ENCODE results near the gene MRPL44. TPM values are rescaled to one million over a fixed set of nuclear protein-coding genes. Genes with fewer than 3 reads are reported as not detected.

MRPL44 gene
- total and polyA plus RNA-seq, 2 donors (not counting 1 experiment from before 2014, with no cell fraction given), result 8.9 to 26.7 TPM

DNA sequence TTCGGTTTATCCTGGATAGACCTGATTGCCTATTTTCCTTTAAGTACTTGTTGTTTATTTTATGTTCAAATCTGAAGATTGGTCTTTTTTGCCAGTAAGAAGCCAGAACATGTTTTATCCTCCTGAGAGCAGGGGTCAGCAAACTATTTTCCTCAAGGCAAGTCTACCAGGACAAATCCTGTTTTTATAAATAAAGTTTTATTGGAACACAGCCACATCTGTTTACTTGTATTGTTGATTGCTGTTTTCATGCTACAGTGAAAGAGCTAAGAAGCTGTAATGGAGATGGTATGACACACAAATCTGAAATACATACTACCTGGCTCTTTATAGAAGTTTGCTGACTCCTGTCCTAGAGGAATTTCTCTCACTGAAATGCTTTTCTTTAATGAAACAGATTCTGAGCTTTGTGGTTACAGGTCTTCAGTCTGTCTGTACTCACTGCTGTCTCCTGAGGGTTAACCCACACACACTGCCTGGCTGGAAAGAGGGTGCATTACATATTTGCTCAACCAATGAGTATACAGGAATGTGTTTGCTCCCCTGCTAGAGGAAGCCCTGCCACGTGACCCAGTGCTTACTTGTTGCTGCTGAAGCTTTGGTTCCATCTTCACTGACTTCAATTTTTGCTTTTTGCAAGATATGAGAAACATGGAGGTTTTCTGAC is 22.6 kb downstream of the MRPL44 start:
- CTCF ChIA-PET, result interaction anchor here (1.1 to 6.6 kb wide), 3 partner anchors 9 to 305 kb away, joined by 3 to 50 read pairs (median 3); no protein-coding TSS in a partner anchor
- no peaks in the 10 kb centered on the region for H3K79me2 ChIP-seq (ENCODE audit: control insufficient read depth, insufficient read depth, low read length)
- no peaks in the 10 kb centered on the region for H3K4me1 ChIP-seq (ENCODE audit: control insufficient read depth in 2 of 2, insufficient read depth in 2 of 2, low read length in 2 of 2)
- H3K4me1 Mint-ChIP-seq, result no peaks in the 10 kb centered on the region
- H3K9ac ChIP-seq (ENCODE audit: low read length), result no peak overlapping the region
- intact Hi-C loops (cut with micrococcal nuclease), result loop anchor here (10.0 kb wide), 1 partner anchor 375 kb away; no protein-coding TSS in a partner anchor
- no peaks in the 10 kb centered on the region for H3K36me3 ChIP-seq (replicated peaks in 1 of 2; ENCODE audit: control extremely low read depth in 1 of 2, control insufficient read depth in 1 of 2, extremely low read depth in 1 of 2, insufficient read depth in 2 of 2, low read length in 1 of 2)
- no peaks in the 10 kb centered on the region for H3K9me3 ChIP-seq (ENCODE audit: control extremely low read depth in 1 of 3, control insufficient read depth in 2 of 3, insufficient read depth in 1 of 3, low read length in 2 of 3)
- no peak overlapping the region for H3K4me3 Mint-ChIP-seq
- no peak overlapping the region for H3K4me2 ChIP-seq (replicated peaks; ENCODE audit: low read depth, low read length, poor library complexity, severe bottlenecking)
- 75% methylated on average over 2 of the region's 2 CpGs for WGBS (ENCODE audit: insufficient coverage)
- no peak overlapping the region for H3K27ac Mint-ChIP-seq
- TF ChIP-seq, protein P1, sequence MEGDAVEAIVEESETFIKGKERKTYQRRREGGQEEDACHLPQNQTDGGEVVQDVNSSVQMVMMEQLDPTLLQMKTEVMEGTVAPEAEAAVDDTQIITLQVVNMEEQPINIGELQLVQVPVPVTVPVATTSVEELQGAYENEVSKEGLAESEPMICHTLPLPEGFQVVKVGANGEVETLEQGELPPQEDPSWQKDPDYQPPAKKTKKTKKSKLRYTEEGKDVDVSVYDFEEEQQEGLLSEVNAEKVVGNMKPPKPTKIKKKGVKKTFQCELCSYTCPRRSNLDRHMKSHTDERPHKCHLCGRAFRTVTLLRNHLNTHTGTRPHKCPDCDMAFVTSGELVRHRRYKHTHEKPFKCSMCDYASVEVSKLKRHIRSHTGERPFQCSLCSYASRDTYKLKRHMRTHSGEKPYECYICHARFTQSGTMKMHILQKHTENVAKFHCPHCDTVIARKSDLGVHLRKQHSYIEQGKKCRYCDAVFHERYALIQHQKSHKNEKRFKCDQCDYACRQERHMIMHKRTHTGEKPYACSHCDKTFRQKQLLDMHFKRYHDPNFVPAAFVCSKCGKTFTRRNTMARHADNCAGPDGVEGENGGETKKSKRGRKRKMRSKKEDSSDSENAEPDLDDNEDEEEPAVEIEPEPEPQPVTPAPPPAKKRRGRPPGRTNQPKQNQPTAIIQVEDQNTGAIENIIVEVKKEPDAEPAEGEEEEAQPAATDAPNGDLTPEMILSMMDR (IDR thresholded peaks at IDR 0.05), result no peak
- TF ChIP-seq EZH2 (IDR thresholded peaks at IDR 0.05; ENCODE audit: borderline replicate concordance, insufficient read depth, low read depth, low read length, poor library complexity, severe bottlenecking), result no peak
- no peak overlapping the region for H2AFZ ChIP-seq (ENCODE audit: insufficient read depth, low read depth, low read length, poor library complexity, severe bottlenecking)
- H3K4me3 ChIP-seq (ENCODE audit: control extremely low read depth in 1 of 5, extremely low read depth in 1 of 5, insufficient read depth in 1 of 5, low read depth in 2 of 5, low read length in 4 of 5), result no peak overlapping the region
- DNase-seq, result no peak
- H4K20me1 ChIP-seq (ENCODE audit: control insufficient read depth, insufficient read depth, low read length, poor library complexity, severe bottlenecking), result no peaks in the 10 kb centered on the region
- POLR2A ChIA-PET, result no interaction called here
- H3K27me3 ChIP-seq (replicated peaks in 1 of 4; ENCODE audit: control extremely low read depth in 1 of 4, control insufficient read depth in 3 of 4, insufficient read depth in 4 of 4, low read length in 3 of 4), result no peaks in the 10 kb centered on the region
- H3K9me3 Mint-ChIP-seq (ENCODE audit: insufficient read depth), result no peaks in the 10 kb centered on the region
- peaks cover 6% of the 10 kb centered on the region for H3K27me3 Mint-ChIP-seq
- H3K27ac ChIP-seq (ENCODE audit: low read length in 2 of 2), result no peak overlapping the region
- ATAC-seq (ENCODE audit: low read depth), result no peak

DNA sequence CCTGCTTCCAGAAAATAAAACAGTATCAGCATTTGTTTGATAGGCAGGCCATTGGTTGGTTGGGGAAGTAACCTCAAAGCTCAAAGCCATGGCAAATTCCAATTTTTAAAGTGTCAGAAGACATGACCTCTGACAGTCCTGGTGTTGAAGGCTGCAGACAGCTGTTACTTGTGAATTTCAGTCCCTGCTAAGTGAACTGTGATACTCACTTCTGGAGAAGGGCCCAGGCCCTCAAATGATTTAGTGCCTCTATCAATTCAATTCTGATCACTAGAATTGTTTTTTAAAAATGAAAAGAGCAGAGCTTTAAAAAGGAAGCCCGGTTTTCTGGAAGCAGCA is 23.1 kb downstream of the MRPL44 start:
- no peak overlapping the region for H3K27ac ChIP-seq (ENCODE audit: low read length in 2 of 2)
- Mint-ChIP-seq H3K4me3 (no peak overlapping the region), H3K4me1 (no peaks in the 10 kb centered on the region), H3K27me3 (peaks cover 6% of the 10 kb centered on the region), H3K27ac (no peak overlapping the region), H3K9me3 (ENCODE audit: insufficient read depth) (no peaks in the 10 kb centered on the region)
- H3K4me1 ChIP-seq (ENCODE audit: control insufficient read depth in 2 of 2, insufficient read depth in 2 of 2, low read length in 2 of 2), result no peaks in the 10 kb centered on the region
- no peak overlapping the region for H3K4me3 ChIP-seq (ENCODE audit: control extremely low read depth in 1 of 5, extremely low read depth in 1 of 5, insufficient read depth in 1 of 5, low read depth in 2 of 5, low read length in 4 of 5)
- H3K9ac ChIP-seq (ENCODE audit: low read length), result no peak overlapping the region
- 100% methylated on average over 1 of the region's 1 CpG for WGBS (ENCODE audit: insufficient coverage)
- H3K9me3 ChIP-seq (ENCODE audit: control extremely low read depth in 1 of 3, control insufficient read depth in 2 of 3, insufficient read depth in 1 of 3, low read length in 2 of 3), result no peaks in the 10 kb centered on the region
- POLR2A ChIA-PET, result no interaction called here
- no peaks in the 10 kb centered on the region for H3K79me2 ChIP-seq (ENCODE audit: control insufficient read depth, insufficient read depth, low read length)
- no peak for ATAC-seq (ENCODE audit: low read depth)
- H4K20me1 ChIP-seq (ENCODE audit: control insufficient read depth, insufficient read depth, low read length, poor library complexity, severe bottlenecking), result no peaks in the 10 kb centered on the region
- DNase-seq, result no peak
- no peaks in the 10 kb centered on the region for H3K36me3 ChIP-seq (replicated peaks in 1 of 2; ENCODE audit: control extremely low read depth in 1 of 2, control insufficient read depth in 1 of 2, extremely low read depth in 1 of 2, insufficient read depth in 2 of 2, low read length in 1 of 2)
- intact Hi-C loops (cut with micrococcal nuclease), result no loop called here
- CTCF ChIA-PET, result interaction anchor here (1.1 to 6.6 kb wide), 2 partner anchors 9 to 11 kb away, joined by 3 to 50 read pairs; no protein-coding TSS in a partner anchor
- H3K4me2 ChIP-seq (replicated peaks; ENCODE audit: low read depth, low read length, poor library complexity, severe bottlenecking), result no peak overlapping the region
- H3K27me3 ChIP-seq (replicated peaks in 1 of 4; ENCODE audit: control extremely low read depth in 1 of 4, control insufficient read depth in 3 of 4, insufficient read depth in 4 of 4, low read length in 3 of 4), result peaks cover 0 to under 1% (median 0%) of the 10 kb centered on the region in 4 experiments
- TF ChIP-seq EZH2 (IDR thresholded peaks at IDR 0.05; ENCODE audit: borderline replicate concordance, insufficient read depth, low read depth, low read length, poor library complexity, severe bottlenecking), result no peak
- TF ChIP-seq, protein P1 (IDR thresholded peaks at IDR 0.05), result no peak
- H2AFZ ChIP-seq (ENCODE audit: insufficient read depth, low read depth, low read length, poor library complexity, severe bottlenecking), result no peak overlapping the region
